GM19193 (cell line): ENCODE results near the gene OR6K3.

Experiments used
- POLR2A ChIP-seq: IDR thresholded peaks from 4 replicates; pipeline ENCODE4 v1.6.1; 2011; ENCODE audit not compliant: insufficient read depth, insufficient read length; ENCODE audit errors: extremely low read depth

Gene OR6K3

GRCh38 chr1:158720620-158721019 lies at the start of gene OR6K3:
Gene OR6K3 (minus strand): TSS chr1:158720720. CDS start chr1:158718115, 2,605 bp downstream.
- TF ChIP-seq POLR2A, result no peak

GRCh38 chr1:158754420-158754819 lies 33.9 kb upstream of the OR6K3 start, which contains the start of gene OR6K6:
Gene OR6K6 (plus strand): TSS chr1:158754720. CDS start chr1:158754888, 168 bp downstream.
- no peak for TF ChIP-seq POLR2A

DNA sequence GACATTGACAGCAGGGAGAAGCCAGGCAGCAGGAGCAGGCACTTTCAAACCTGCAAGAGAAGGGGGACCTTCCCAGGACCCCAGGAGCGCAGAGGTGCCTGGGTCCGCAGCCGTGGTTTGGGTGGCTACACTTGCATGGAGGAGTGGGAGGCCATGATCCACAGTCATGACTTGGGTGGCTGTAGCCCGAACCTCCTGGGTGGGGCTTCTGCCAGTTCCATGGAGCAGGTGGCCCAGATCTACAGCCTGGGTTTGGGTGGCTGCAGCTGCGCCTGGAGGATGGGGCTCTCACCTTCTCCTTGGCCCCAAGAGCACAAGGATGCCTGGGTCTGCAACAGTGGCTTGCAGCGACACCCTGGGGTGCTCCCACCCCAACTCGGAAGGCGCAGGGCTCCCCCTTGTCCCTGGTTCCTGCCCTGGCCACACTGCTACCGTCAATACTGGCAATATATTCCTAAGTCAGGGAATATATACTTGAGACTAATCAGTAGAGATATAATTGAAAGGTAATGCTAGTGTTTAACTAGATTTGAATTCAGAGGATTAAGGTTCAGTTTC lies 31.7 kb upstream of the OR6K3 start:
- no peak for TF ChIP-seq POLR2A

GRCh38 chr1:158735848-158736247 lies 15.3 kb upstream of the OR6K3 start:
- no peak for TF ChIP-seq POLR2A

- TF ChIP-seq POLR2A, result no peak
These were observed 12.0 kb upstream of the OR6K3 start for GRCh38 chr1:158732524-158732923.

GRCh38 chr1:158731707-158732106 lies 11.2 kb upstream of the OR6K3 start:
- TF ChIP-seq POLR2A, result no peak

GRCh38 chr1:158730453-158730852 lies 9.9 kb upstream of the OR6K3 start:
- no peak for TF ChIP-seq POLR2A

DNA sequence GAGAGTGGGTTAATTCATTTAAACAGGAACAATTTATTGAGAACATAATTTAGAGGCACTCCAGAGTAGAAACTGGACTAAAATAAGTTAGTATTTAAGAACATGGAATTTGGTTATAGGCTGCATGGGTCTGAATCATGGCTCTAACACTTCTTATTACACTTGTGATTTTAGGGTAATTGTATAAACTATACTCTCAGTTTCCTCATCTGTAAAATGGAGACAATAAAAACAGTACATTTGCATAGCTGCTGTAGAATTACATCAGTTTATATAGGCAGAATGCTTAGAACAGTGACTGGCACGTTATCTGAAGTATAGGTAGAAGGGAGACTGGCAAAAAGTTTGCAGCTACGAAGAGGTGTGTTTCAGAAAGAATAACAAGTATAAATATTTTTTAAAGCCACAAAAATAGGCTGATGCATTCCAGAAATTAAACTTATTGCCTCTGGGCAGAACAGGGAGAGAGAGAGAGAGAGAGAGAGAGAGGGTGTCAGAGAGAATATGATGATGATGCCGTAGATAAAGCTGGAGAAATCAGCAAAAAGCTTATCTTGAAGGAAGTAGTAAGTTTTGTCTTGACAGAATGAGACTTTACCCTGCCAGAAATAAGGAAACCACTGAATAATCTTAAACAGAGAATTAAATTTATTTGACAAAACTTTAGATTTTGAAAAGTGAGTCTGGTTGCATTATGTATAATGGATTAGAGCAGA lies 8.1 kb upstream of the OR6K3 start:
- no peak for TF ChIP-seq POLR2A

DNA sequence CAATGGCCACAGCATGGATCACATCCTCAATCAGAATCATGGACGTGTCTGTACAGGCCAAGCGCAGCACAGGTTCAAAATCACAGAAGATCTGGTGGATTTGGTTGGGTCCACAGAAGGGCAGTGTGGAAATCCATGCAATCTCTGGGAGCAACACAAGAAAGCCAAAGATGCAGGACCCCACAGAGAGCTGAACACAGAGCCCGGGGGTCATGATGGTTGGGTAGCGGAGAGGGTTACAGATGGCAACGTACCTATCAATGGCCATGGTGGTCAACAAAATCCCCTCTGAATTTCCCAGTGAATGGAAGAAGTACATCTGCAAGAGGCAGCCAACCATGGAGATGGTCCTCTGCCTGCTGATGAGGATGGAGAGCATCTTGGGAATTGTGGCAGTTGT lies 3.9 kb upstream of the OR6K3 start:
- no peak for TF ChIP-seq POLR2A

DNA sequence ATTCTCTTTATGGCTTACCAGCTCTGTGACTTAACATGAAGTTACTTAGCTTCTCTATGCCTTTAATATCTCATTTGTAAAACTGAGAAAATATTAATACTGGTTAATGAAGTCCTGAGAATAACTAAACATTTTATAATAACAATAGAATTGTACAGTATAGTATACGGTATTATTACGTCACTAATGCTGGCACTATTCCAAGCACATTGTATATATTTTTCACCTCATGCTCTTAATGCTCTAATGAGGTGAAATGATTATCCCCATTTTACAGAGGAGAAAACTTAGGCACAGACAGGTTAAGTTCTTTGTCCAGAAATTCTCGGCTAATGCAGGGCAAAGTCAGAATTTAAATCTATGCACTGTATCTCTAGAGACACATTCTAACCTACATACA lies 856 bp downstream of the OR6K3 start:
- TF ChIP-seq POLR2A, result no peak

DNA sequence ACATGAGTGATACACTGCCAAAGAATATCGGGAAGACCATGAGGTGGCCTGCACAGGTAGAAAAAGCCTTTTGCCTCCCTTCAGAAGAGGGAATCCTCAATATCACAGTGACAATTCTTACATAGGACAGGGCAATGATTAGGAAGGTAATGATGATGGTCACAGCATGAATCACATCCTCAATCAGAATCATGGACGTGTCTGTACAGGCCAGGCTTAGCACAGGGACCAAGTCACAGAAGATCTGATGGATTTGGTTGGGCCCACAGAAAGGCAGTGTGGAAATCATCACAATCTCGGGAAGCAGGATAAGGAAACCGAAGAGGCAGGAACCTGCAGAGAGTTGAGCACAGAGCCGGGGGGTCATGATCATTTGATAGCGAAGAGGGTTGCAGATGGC lies 3.2 kb downstream of the OR6K3 start:
- no peak for TF ChIP-seq POLR2A

DNA sequence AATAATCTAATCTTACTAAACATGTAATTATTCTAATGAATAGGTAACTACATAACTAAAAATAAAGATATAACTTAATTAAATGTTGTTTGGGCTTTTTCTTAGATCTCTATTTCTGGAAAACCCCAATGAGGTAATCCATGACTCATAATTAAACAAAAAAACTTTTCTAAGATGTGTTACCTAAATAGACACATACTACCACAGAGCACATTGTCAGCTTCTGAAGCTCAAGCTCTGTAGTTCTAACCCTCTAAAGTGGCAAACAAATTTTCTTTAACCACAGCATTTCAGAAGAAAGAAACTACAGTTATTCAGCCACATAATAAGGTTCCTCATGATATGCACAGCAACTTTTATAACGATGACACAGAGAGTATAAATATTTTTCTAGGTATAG lies 4.2 kb downstream of the OR6K3 start:
- no peak for TF ChIP-seq POLR2A

DNA sequence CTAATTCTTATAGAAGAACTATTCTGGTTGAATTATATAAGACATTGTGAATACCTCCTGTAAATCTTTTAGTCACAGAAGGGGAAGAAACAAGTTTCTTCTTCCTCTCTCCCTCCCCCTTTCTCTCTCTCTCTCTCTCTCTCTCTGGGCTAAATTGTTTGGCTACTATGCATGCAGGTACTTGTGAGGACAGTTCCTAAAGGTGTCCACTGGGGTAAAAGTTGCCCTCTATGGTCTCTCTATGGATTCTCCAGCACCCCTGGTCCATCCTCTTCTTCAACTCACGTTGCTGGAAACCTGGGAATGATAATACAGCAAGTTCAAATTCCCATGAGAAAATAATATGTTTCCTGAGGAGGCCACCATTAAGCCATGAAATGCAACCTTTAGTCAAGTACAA lies 5.8 kb downstream of the OR6K3 start:
- no peak for TF ChIP-seq POLR2A

- TF ChIP-seq POLR2A, result no peak
These were observed 9.4 kb downstream of the OR6K3 start for GRCh38 chr1:158711098-158711497.

DNA sequence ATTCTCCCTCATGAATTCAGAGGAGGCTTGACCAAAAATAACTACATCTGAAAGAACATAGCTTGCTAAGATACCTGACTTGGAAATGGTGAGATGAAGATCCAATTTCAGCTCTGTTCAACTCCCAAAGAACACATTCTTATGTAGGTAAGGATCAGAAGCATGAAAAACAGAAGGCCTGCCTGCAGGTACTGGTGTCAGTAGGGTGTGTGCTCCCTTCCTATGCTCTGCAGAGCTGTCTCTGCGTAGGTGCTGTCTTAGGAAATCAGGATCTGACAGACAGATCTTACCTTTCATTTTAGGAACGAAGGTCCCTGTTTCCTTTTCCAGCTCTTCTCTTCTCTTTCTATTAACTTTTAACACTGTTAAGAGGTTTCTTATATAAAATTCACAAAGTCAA lies 14.4 kb downstream of the OR6K3 start:
- no peak for TF ChIP-seq POLR2A

DNA sequence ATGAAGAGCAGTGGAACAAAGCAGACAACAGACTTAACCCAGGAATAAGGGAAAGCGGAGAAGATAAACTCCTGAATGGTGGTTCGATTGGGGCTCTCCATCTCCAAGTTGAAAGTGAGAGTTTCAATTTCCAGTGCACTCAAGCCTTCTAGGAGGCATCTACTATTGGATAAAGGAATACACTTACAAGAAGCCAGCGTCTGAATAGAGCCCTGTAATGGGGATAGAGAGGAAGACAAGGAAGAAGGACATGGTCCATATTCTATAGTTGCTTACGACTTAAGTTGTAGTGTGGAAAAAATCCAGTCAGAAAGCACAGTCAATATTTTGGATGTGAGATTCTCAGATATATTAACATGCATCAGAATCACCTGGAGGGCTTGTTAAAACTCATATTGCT lies 20.0 kb downstream of the OR6K3 start, which contains the start of gene OR6K2:
Gene OR6K2, minus strand, starts transcription at position 101 of the 400 bp plus-strand sequence. Its CDS starts 0 bp downstream, at position 101.
- TF ChIP-seq POLR2A, result no peak
